Measurements from ENCODE around the gene SYTL3. TPM values are rescaled to one million over a fixed set of nuclear protein-coding genes. Genes with fewer than 3 reads are reported as not detected.
A peak's percentile ranks its signal among the peaks of the same experiment; 100 is the strongest.

Gene SYTL3
- polyA plus RNA-seq, 1 donor (not counting 4 experiments of a cell fraction or from before 2014, with no cell fraction given) = 1.4 TPM

DNA sequence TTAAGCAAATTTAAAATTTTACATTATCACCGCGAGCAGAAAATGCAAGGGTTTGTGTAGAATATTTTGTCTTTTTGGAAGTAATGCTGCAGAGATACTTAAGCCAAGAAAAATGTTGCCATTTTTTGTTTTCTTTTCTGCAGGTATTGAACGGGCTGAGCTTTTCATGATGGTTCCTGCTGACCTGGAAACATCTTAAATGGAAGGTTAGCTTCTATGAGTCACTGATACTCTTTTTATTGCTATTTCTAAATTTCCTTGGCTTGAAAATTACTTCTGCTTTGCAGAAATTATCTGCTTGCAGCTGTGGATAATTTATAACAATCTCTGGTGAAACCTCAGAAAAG, 12.7 kb downstream of the SYTL3 start:
- H3K27ac ChIP-seq (ENCODE audit: control insufficient read depth, insufficient read depth, low read length) = no peak overlapping the region
- H3K36me3 ChIP-seq (ENCODE audit: control insufficient read depth in 2 of 2, extremely low read depth in 1 of 2, insufficient read depth in 2 of 2, low read length in 2 of 2) = no peaks in the 10 kb centered on the region
- H3K4me3 ChIP-seq (ENCODE audit: control insufficient read depth in 2 of 3, extremely low read depth in 1 of 3, insufficient read depth in 2 of 3, low read depth in 1 of 3, low read length in 3 of 3) = no peak overlapping the region
- H3K9ac ChIP-seq (ENCODE audit: control insufficient read depth, extremely low read depth, insufficient read depth, low read length) = no peak overlapping the region
- H3K9me1 ChIP-seq (ENCODE audit: control insufficient read depth, extremely low read depth, insufficient read depth, low read length) = no peaks in the 10 kb centered on the region
- no peaks in the 10 kb centered on the region for H4K20me1 ChIP-seq (ENCODE audit: control insufficient read depth, extremely low read depth, insufficient read depth, low read length)
- no peaks in the 10 kb centered on the region for H3K79me2 ChIP-seq (ENCODE audit: control insufficient read depth, insufficient read depth, low read length)
- H3K4me1 ChIP-seq (ENCODE audit: control insufficient read depth, extremely low read depth, insufficient read depth, low read length) = peaks cover 16% of the 10 kb centered on the region
- FAIRE-seq (no peak), DNase-seq (ENCODE audit: low read depth, low spot score) (no peak)
- H3K4me2 ChIP-seq (ENCODE audit: control insufficient read depth, extremely low read depth, insufficient read depth, low read depth, low read length) = peak overlapping the region; percentile 76
- H3K27me3 ChIP-seq (ENCODE audit: control insufficient read depth, extremely low read depth, insufficient read depth, low read length) = no peaks in the 10 kb centered on the region
- no peak for TF ChIP-seq EZH2 (IDR thresholded peaks at IDR 0.05; ENCODE audit: low read length)
- TF ChIP-seq, protein P1, sequence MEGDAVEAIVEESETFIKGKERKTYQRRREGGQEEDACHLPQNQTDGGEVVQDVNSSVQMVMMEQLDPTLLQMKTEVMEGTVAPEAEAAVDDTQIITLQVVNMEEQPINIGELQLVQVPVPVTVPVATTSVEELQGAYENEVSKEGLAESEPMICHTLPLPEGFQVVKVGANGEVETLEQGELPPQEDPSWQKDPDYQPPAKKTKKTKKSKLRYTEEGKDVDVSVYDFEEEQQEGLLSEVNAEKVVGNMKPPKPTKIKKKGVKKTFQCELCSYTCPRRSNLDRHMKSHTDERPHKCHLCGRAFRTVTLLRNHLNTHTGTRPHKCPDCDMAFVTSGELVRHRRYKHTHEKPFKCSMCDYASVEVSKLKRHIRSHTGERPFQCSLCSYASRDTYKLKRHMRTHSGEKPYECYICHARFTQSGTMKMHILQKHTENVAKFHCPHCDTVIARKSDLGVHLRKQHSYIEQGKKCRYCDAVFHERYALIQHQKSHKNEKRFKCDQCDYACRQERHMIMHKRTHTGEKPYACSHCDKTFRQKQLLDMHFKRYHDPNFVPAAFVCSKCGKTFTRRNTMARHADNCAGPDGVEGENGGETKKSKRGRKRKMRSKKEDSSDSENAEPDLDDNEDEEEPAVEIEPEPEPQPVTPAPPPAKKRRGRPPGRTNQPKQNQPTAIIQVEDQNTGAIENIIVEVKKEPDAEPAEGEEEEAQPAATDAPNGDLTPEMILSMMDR (optimal IDR thresholded peaks at IDR 0.05 in 1 of 3, IDR thresholded peaks at IDR 0.05 in 1 of 3, conservative IDR thresholded peaks at IDR 0.05 in 1 of 3; ENCODE audit: extremely low read depth in 1 of 3, insufficient read depth in 2 of 3, low read length in 3 of 3) = no peak
- H2AFZ ChIP-seq (ENCODE audit: control insufficient read depth, low read length) = no peak overlapping the region
- H3K9me3 ChIP-seq (ENCODE audit: control insufficient read depth, low read depth, low read length) = no peaks in the 10 kb centered on the region
- dilution Hi-C loops (cut with MboI; ENCODE audit: extremely low pct_ligation_motif_present, low sequenced_read_pairs) = no loop called here

DNA sequence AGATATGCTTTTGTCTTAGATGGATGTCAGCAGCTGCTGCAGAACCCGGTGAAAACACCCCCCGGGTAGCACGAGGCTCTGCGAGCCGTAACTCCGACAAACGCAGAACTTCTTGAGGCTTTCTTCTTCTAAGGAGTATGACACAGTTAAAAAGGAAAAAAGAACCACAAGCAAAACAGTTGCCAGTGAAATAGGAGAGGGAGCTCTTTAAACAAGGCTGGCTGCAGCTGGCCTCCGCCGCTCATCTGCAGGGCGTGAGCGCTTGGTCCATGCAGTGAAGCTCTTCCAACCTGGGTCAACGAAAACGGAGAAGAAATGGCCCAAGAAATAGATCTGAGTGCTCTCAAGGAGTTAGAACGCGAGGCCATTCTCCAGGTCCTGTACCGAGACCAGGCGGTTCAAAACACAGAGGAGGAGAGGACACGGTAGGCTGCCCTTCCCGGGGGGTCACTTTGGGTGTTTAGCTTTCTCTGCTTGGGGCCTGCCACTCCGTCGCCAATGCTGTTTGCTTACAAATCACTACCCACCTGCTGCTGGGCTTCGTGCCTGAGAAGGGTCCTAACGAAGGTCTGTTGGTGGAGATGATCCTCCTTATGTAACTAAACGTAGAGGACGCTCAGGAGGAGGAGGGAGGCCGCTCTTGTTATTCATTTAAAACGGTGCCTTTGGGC, 13.2 kb downstream of the SYTL3 start:
- dilution Hi-C loops (cut with MboI; ENCODE audit: extremely low pct_ligation_motif_present, low sequenced_read_pairs) = no loop called here
- TF ChIP-seq, protein P1 (optimal IDR thresholded peaks at IDR 0.05 in 1 of 3, IDR thresholded peaks at IDR 0.05 in 1 of 3, conservative IDR thresholded peaks at IDR 0.05 in 1 of 3; ENCODE audit: extremely low read depth in 1 of 3, insufficient read depth in 2 of 3, low read length in 3 of 3) = no peak
- peak; percentile 37 for TF ChIP-seq EZH2 (IDR thresholded peaks at IDR 0.05; ENCODE audit: low read length)
- no peak overlapping the region for H3K27ac ChIP-seq (ENCODE audit: control insufficient read depth, insufficient read depth, low read length)

More for the DNA sequence above, 13.2 kb downstream of the SYTL3 start:
- Histone ChIP-seq H3K36me3 (ENCODE audit: control insufficient read depth in 2 of 2, extremely low read depth in 1 of 2, insufficient read depth in 2 of 2, low read length in 2 of 2) (no peaks in the 10 kb centered on the region), H3K9me3 (ENCODE audit: control insufficient read depth, low read depth, low read length) (no peaks in the 10 kb centered on the region), H3K27me3 (ENCODE audit: control insufficient read depth, extremely low read depth, insufficient read depth, low read length) (no peaks in the 10 kb centered on the region), H3K9me1 (ENCODE audit: control insufficient read depth, extremely low read depth, insufficient read depth, low read length) (no peaks in the 10 kb centered on the region), H3K9ac (ENCODE audit: control insufficient read depth, extremely low read depth, insufficient read depth, low read length) (peak overlapping the region; percentile 44), H2AFZ (ENCODE audit: control insufficient read depth, low read length) (peak overlapping the region; percentile 73), H4K20me1 (ENCODE audit: control insufficient read depth, extremely low read depth, insufficient read depth, low read length) (no peaks in the 10 kb centered on the region), H3K4me1 (ENCODE audit: control insufficient read depth, extremely low read depth, insufficient read depth, low read length) (peaks cover 16% of the 10 kb centered on the region), H3K79me2 (ENCODE audit: control insufficient read depth, insufficient read depth, low read length) (no peaks in the 10 kb centered on the region), H3K4me2 (ENCODE audit: control insufficient read depth, extremely low read depth, insufficient read depth, low read depth, low read length) (peak overlapping the region; percentile 76), H3K4me3 (ENCODE audit: control insufficient read depth in 2 of 3, extremely low read depth in 1 of 3, insufficient read depth in 2 of 3, low read depth in 1 of 3, low read length in 3 of 3) (peak overlapping the region in 1 of 3 experiments; percentile 46)
- FAIRE-seq (peak; percentile 39), DNase-seq (ENCODE audit: low read depth, low spot score) (no peak)

All from keratinocyte (primary cell).